ENCODE data around the gene MOGAT1. TPM values are rescaled to one million over a fixed set of nuclear protein-coding genes. Genes with fewer than 3 reads are reported as not detected.

Gene MOGAT1
- total RNA-seq, 2 donors from 2014 or later = not detected

DNA sequence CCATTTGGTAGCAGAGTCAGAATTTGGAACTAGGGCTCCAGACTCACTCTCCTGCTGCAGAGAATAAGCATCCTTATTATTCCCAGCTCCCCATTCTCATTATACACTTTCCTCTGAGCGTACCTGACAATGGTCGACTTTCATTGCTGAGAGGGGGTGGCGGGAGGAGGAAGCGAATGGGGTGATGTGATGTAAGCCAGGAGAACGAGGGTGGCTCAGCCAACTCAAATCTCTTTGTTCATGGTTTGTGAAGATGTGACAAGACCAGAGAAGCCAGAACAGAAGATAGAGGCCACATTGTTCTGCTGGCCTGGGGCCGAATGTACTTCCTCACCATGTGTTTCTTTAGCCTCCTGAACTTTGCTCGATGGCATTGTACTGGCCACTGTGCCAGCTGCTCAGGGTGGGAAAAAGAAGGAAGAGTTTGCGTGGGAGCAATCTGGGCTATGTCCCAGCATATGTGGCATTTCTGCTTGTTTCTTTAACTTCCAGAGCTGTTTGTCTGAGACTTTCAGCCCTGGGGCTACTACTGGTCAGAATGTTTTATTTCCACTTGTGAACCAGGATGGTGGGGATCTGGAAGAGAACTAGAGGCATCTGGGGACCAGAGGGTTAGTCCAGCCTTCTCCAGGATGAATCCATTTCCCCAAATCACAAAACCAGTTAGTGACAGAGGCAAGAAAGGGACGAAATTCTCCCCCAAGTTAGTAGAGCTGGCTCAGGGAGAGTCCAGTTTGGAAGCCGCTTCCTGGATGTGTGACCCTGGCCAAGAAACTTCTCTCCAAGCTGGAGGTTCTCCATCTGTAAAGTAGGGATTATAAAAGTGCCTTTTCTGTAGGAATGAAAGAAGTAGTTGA, 62.6 kb downstream of the MOGAT1 start:
- H3K36me3 Mint-ChIP-seq (ENCODE audit: low read depth) = no peaks in the 10 kb centered on the region
- no peaks in the 10 kb centered on the region for H3K4me1 Mint-ChIP-seq
- H3K27me3 Mint-ChIP-seq = peaks cover 31% of the 10 kb centered on the region
- H3K27ac Mint-ChIP-seq = no peak overlapping the region
- H3K9me3 Mint-ChIP-seq = no peaks in the 10 kb centered on the region
- no peak overlapping the region for H3K4me3 Mint-ChIP-seq
- ATAC-seq (replicated peaks) = no peak

DNA sequence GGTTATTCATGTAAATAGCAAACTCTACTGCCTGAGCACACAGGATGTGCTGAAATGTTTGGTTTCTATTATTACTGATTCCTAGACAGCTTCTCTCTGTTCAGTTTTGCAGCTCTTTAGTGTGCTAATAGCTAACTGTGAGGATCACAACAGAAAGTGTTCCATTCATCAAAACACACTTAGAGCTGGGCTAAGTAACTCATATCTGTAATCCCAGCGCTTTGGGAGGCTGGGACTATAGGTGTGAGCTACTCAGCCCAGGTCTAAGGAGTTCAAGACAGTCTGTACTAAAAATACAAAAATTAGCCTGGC, 63.2 kb downstream of the MOGAT1 start:
- peak; percentile 23 for ATAC-seq (replicated peaks)
- H3K4me1 Mint-ChIP-seq = no peaks in the 10 kb centered on the region
- H3K27ac Mint-ChIP-seq = no peak overlapping the region
- no peak overlapping the region for H3K4me3 Mint-ChIP-seq
- H3K9me3 Mint-ChIP-seq = no peaks in the 10 kb centered on the region
- H3K36me3 Mint-ChIP-seq (ENCODE audit: low read depth) = no peaks in the 10 kb centered on the region
- peaks cover 29% of the 10 kb centered on the region for H3K27me3 Mint-ChIP-seq

DNA sequence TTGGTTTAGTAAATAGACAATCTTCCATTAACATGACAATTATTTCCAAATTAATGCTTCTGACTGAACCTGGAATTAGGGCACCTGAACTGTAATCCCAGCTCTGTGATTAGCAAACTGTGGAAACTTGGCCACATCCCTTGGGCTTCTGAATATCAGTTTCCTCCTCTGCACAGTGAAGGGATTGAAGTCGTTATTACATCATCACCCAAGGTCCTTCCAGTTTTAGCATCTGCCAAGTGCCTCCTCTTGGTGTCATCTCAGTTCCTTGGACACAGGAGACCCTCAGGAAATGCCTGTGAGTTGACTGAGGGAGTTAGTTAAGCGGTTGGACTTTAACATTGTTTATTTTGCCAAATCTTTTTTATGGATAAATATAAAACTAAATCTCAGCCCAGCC, 64.8 kb downstream of the MOGAT1 start:
- no peak for ATAC-seq (replicated peaks)
- Mint-ChIP-seq H3K4me3 (no peak overlapping the region), H3K27me3 (peaks cover 20% of the 10 kb centered on the region), H3K9me3 (no peaks in the 10 kb centered on the region), H3K27ac (no peak overlapping the region), H3K36me3 (ENCODE audit: low read depth) (no peaks in the 10 kb centered on the region), H3K4me1 (no peaks in the 10 kb centered on the region)

DNA sequence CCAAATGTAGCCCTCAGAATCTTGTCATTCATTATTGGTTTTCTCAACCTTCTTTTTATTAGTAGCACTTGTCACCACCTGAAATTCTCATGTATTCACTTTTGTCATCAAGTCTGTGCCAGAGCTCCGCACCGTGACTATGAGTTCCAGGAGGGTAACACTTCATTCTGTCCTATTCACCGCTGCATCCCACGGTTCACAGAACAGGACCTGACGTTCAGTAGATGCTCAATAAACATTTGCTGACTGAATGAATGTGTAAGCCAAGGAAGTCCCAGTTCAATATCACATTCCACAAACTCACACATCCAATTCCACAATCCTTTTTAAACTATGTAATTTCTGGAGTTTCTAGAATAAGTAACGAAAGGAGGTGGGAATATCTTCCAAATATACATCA, 65.5 kb downstream of the MOGAT1 start:
- Mint-ChIP-seq H3K4me3 (no peak overlapping the region), H3K27ac (no peak overlapping the region), H3K27me3 (peaks cover 19% of the 10 kb centered on the region), H3K36me3 (ENCODE audit: low read depth) (no peaks in the 10 kb centered on the region), H3K9me3 (no peaks in the 10 kb centered on the region), H3K4me1 (no peaks in the 10 kb centered on the region)
- ATAC-seq (replicated peaks) = no peak

DNA sequence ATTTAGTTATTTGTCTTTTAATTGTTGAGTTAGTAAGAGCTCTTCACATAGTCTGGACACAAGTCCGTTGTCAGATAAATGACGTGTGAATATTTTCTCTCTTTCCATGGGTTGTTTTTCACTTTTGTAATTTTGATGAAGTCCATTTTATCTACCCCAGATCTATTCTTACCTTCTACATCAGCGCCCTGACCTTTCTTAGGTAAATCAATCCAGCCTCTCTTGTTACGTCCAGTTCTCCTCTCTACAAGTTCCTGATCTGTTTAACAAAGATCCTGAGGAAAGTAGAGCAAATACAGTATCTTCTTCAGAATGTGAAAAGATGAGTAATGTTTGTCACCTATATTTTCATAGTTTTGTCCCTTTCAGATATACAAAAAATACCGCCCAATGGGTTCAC, 66.9 kb downstream of the MOGAT1 start:
- Mint-ChIP-seq H3K27me3 (peaks cover 20% of the 10 kb centered on the region), H3K4me3 (no peak overlapping the region), H3K36me3 (ENCODE audit: low read depth) (no peaks in the 10 kb centered on the region), H3K4me1 (peaks cover 2% of the 10 kb centered on the region), H3K27ac (no peak overlapping the region), H3K9me3 (no peaks in the 10 kb centered on the region)
- no peak for ATAC-seq (replicated peaks)

DNA sequence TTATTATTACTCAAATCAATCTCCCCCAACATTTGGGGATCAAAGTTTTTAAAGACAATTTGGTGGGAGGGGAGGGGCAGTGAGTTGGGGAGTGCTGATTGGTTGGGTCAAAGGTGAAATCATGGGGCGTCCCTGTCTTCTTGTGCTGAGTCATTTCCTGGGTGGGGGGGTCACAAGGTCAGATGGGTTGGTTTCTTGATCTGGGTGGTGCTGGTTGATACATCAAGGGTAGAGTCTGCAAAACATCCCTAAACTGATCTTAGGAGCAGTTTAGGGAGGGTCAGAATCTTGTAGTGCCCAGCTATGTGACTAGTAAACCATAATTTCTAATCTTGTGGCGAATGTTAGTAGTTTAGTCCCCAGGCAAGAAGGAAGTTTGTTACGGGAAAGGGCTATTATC, 67.4 kb downstream of the MOGAT1 start:
- Mint-ChIP-seq H3K27ac (no peak overlapping the region), H3K4me3 (no peak overlapping the region), H3K4me1 (peaks cover 7% of the 10 kb centered on the region), H3K27me3 (peaks cover 24% of the 10 kb centered on the region), H3K36me3 (ENCODE audit: low read depth) (no peaks in the 10 kb centered on the region), H3K9me3 (no peaks in the 10 kb centered on the region)
- no peak for ATAC-seq (replicated peaks)

DNA sequence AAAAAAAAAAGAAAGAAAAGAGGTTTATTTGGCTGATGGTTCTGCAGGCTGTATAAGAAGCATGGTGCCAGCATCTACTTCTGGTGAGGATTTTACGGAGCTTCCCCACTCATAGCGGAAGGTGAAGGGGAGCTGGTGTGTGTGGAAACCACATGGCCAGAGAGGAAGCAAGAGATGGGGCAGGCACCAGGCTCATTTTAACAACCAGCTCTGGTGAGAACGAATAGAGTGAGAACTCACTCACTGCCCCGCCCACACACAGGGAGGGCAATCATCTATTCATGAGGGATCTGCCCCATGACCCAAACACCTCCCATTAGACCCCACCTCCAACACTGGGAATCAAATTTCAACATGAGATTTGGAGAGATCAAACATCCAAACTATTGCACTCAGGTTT, 68.5 kb downstream of the MOGAT1 start:
- Mint-ChIP-seq H3K36me3 (ENCODE audit: low read depth) (no peaks in the 10 kb centered on the region), H3K4me1 (peaks cover 7% of the 10 kb centered on the region), H3K4me3 (no peak overlapping the region), H3K27me3 (peaks cover 23% of the 10 kb centered on the region), H3K27ac (no peak overlapping the region), H3K9me3 (no peaks in the 10 kb centered on the region)
- no peak for ATAC-seq (replicated peaks)

DNA sequence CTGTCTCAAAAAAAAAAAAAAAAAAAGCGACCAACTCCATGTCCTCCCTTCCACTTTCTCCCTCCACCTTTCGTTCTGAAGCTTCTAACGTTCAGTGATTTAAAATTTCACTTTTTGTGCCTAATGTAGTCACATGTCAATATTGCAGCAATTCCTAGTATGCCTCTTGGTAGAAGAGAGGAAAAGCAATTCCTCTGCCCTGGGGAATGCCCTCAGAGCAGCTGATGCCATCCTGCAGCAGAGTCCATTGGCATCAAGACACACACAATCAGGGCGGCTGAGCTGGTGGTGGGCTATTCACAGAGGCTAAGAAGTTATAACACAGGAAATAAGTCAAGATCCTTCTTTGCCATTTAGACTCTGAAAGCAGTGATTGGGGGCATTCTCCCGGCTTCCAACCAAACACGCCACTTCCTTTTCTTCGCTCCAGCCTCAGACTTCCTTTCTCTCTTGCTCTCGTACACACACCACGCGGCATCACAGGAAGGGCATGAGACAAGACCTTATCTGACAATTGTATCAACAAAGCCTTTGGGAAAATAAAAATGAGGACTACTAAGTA, 71.9 kb downstream of the MOGAT1 start:
- H3K27ac Mint-ChIP-seq = no peak overlapping the region
- H3K27me3 Mint-ChIP-seq = peaks cover 14% of the 10 kb centered on the region
- no peak for ATAC-seq (replicated peaks)
- no peaks in the 10 kb centered on the region for H3K9me3 Mint-ChIP-seq
- H3K4me3 Mint-ChIP-seq = no peak overlapping the region
- peaks cover 7% of the 10 kb centered on the region for H3K4me1 Mint-ChIP-seq
- no peaks in the 10 kb centered on the region for H3K36me3 Mint-ChIP-seq (ENCODE audit: low read depth)

DNA sequence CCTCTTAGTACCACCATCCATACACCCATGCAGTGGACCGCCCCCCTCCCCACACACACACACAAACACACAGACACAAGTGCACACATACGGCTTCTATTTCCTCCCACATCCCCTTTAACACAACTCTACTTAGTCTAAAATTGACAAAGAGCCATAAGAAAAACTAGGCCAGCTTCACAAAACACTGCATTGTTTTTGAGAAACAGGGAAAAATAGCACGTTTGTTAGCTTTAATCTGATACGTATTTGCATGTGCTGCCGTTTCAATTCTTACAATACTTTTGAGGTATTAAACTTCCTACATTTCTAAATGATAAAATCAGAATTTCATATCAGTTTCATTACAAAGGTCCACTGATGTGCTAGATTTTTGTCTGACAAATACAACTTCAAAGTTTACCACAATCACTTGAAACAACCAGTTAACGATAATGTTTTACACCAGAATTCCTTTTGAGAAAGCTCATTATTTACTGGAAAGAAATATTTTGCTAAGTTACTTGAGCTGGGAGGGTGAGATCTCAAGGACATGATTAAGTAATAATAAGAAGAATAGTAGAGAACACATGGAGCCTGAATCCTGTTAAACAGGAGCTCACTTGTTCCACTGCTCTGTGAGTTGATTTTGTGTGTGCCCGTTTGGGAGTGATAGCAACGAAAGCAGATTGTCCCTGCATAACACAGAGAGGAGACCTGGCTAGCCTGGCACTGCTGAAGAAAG, 74.5 kb downstream of the MOGAT1 start:
- no peaks in the 10 kb centered on the region for H3K9me3 Mint-ChIP-seq
- H3K36me3 Mint-ChIP-seq (ENCODE audit: low read depth) = no peaks in the 10 kb centered on the region
- no peak overlapping the region for H3K4me3 Mint-ChIP-seq
- peaks cover 7% of the 10 kb centered on the region for H3K4me1 Mint-ChIP-seq
- ATAC-seq (replicated peaks) = no peak
- H3K27ac Mint-ChIP-seq = no peak overlapping the region
- H3K27me3 Mint-ChIP-seq = peaks cover 12% of the 10 kb centered on the region

DNA sequence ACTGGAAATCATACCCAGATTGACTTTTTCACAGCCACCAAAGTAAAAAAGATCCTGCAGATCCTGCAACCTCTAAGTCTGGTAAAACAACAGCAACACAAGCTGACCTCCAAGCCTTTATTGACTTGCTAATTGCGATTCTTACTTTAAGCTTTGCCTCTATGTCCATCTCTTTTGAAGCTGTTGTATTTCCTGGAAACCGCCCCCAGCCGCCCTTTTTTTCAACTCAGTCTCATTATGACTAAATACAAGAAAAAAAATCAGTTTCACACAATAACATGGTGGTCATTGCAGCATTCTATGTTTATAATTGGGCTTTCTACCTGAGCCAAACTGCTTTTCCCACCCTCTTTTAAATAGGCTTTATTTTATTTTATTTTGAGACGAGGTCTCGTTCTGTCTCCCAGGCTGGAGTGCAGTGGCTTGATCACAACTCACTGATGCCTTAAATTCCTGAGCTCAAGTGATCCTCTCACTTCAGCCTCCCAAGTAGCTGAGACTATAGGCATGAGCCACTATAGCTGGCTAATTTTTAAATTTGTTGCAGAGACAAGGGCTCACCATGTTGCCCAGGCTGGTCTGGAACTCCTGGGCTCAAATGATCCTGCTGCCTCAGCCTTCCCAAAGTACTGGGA, 76.2 kb downstream of the MOGAT1 start:
- no peak overlapping the region for H3K4me3 Mint-ChIP-seq
- ATAC-seq (replicated peaks) = peak; percentile 24

DNA sequence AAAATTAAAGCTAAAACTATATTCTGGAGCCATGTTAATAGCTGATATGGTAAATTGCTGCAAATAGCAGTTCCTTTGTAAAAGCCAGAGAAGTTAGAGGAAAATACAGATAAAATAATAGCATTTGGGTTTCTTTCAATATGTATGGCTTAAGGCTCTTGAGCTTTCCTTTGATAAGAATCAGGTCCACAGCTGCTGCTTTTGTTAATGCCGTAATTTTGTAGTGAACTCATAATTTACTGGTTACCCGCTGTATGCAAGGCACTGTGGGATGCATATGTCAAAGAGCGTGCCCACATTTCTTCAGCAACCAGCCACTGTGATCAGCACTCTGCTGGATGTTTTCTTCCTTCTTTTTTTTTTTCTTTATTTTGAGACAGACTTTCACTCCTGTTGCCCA, 79.1 kb downstream of the MOGAT1 start:
- Mint-ChIP-seq H3K36me3 (ENCODE audit: low read depth) (no peaks in the 10 kb centered on the region), H3K4me3 (no peak overlapping the region), H3K9me3 (no peaks in the 10 kb centered on the region), H3K27ac (no peak overlapping the region), H3K27me3 (no peaks in the 10 kb centered on the region), H3K4me1 (no peaks in the 10 kb centered on the region)
- ATAC-seq (replicated peaks) = no peak

More for the DNA sequence above, 76.2 kb downstream of the MOGAT1 start:
- Mint-ChIP-seq H3K27ac (no peak overlapping the region), H3K27me3 (peaks cover 12% of the 10 kb centered on the region), H3K9me3 (no peaks in the 10 kb centered on the region), H3K36me3 (ENCODE audit: low read depth) (no peaks in the 10 kb centered on the region), H3K4me1 (peaks cover 7% of the 10 kb centered on the region)

DNA sequence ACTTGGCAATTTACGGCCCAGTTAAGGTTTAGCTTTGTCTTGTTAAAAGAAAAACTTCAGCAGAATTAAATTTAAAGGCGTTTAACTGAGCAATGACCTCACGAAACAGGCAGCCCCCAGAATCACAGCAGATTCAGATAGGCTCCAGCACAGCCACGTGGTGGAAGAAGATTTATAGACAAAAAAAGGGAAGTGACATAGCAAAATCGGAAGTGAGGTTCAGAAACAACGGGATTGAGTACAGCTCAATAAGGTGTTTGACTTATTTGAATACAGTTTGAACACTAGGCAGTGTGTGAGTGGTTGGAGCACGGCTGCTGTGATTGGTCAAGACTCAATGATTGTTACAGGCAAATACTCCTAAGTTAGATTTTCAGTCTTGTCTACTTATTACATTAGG, 79.8 kb downstream of the MOGAT1 start:
- Mint-ChIP-seq H3K4me3 (no peak overlapping the region), H3K27ac (no peak overlapping the region), H3K36me3 (ENCODE audit: low read depth) (no peaks in the 10 kb centered on the region), H3K4me1 (no peaks in the 10 kb centered on the region), H3K9me3 (no peaks in the 10 kb centered on the region), H3K27me3 (no peaks in the 10 kb centered on the region)
- ATAC-seq (replicated peaks) = no peak

DNA sequence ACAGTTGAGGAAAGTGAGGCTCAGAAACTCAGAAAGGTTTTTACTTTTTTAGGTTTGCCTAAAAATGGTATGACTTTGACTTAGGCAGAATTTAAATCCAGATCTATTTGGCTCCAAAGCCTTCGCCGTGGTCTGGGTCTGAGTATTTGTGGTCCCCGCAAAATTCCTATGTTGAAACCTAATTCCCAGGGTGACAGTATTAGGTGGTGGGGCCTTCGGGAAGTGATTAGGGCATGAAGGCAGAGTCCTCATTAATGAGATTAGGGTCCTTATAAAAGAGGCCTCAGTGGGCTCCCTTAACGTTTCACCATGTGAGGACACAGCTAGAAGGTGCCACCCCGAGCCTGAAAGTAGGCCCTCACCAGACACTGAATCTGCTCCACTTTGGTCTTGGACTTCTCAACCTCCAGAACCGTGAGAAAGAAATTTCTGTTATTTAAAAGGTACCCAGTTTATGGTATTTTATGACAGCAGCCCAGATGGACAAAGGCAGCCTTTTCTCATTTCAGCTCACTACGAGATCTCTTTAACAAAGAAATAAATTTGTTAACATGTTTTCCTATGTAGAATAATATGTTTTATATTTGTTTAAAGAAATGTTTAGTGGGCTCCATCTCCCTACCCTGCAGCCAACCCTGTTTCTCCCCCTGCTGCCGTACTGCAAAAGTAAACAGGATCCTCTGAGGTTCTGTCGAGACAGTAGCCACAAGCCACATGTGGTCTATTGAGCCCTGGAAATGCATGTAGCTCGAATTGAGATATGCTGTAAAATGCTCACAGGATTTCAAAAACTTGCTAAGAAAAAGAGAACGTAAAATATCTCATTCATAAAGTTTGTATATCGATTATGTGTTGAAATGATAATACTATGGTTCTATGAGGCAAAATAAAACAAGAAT, 80.6 kb downstream of the MOGAT1 start:
- Mint-ChIP-seq H3K27me3 (no peaks in the 10 kb centered on the region), H3K36me3 (ENCODE audit: low read depth) (no peaks in the 10 kb centered on the region), H3K27ac (no peak overlapping the region), H3K4me3 (no peak overlapping the region), H3K4me1 (no peaks in the 10 kb centered on the region), H3K9me3 (no peaks in the 10 kb centered on the region)
- no peak for ATAC-seq (replicated peaks)

DNA sequence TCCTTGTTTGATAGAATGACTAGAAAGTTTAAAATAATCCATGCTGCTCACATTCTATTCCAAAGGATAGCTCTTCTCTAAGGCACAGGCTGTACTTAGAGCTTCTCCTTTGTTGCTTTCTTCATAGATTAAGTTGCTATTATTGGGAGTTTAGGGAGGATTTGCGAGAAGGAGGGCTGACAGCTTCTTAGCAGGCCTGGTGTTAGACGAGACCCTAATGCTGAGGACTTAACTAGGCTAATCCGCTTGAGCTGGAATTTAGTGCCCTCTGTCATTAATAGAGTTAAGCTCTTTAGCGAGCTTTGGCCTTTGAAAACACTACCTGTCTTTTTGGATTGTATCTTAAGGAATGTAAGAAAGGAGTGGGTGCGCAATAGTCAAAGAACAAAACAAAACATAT, 81.3 kb downstream of the MOGAT1 start:
- Mint-ChIP-seq H3K9me3 (no peaks in the 10 kb centered on the region), H3K27me3 (no peaks in the 10 kb centered on the region), H3K27ac (no peak overlapping the region), H3K4me3 (no peak overlapping the region), H3K4me1 (no peaks in the 10 kb centered on the region), H3K36me3 (ENCODE audit: low read depth) (no peaks in the 10 kb centered on the region)
- no peak for ATAC-seq (replicated peaks)

Data from activated T-helper 17 cell treated with anti-CD3 and anti-CD28 coated beads, Interleukin-2, amount 50 U/mL, for 72 hours (primary cell).